GM19239 (cell line): ENCODE measurements around the gene TRPV5.
A peak's percentile ranks its signal among the peaks of the same experiment; 100 is the strongest.

Experiments
- DNase-seq: peaks from one replicate; pipeline ENCODE4 v3.0.0; 2011; ENCODE audit warnings: low spot score; ENCODE audit not compliant: insufficient read length
- FAIRE-seq: peaks from 2 replicates; lab custom pipeline; 2011; peaks lifted over from hg19 to GRCh38; lab: Jason Lieb, UNC

Gene TRPV5

GRCh38 chr7:142890874-142891485, 42.6 kb downstream of the TRPV5 start:
- FAIRE-seq (no peak), DNase-seq (no peak)

- DNase-seq (no peak), FAIRE-seq (no peak)
These were observed 43.7 kb downstream of the TRPV5 start for GRCh38 chr7:142889816-142890215.

GRCh38 chr7:142887282-142888015, 46.1 kb downstream of the TRPV5 start:
- FAIRE-seq (no peak), DNase-seq (no peak)

GRCh38 chr7:142886866-142887265, 46.7 kb downstream of the TRPV5 start:
- FAIRE-seq, result no peak
- no peak for DNase-seq

GRCh38 chr7:142885311-142886230, 48.0 kb downstream of the TRPV5 start, which contains the start of gene TRPV6:
Gene TRPV6 (minus strand): TSS chr7:142885745.
- FAIRE-seq (no peak), DNase-seq (no peak)

- no peak for FAIRE-seq
- DNase-seq, result no peak
These were observed 49.3 kb downstream of the TRPV5 start for GRCh38 chr7:142884286-142884640.

GRCh38 chr7:142883571-142884285, 49.8 kb downstream of the TRPV5 start:
- DNase-seq (no peak), FAIRE-seq (no peak)

- DNase-seq, result no peak
- FAIRE-seq, result no peak
These were observed 50.4 kb downstream of the TRPV5 start for GRCh38 chr7:142883145-142883544.

- no peak for FAIRE-seq
- no peak for DNase-seq
These were observed 51.2 kb downstream of the TRPV5 start for GRCh38 chr7:142882338-142882678.

- FAIRE-seq, result no peak
- DNase-seq, result no peak
These were observed 51.8 kb downstream of the TRPV5 start for GRCh38 chr7:142881586-142882337.

GRCh38 chr7:142880876-142881505, 52.6 kb downstream of the TRPV5 start:
- DNase-seq (peak; percentile 53), FAIRE-seq (peak; percentile 84)

- FAIRE-seq, result no peak
- DNase-seq, result no peak
These were observed 54.5 kb downstream of the TRPV5 start for GRCh38 chr7:142879060-142879459.

- FAIRE-seq, result no peak
These were observed 55.2 kb downstream of the TRPV5 start for GRCh38 chr7:142878315-142878714.

GRCh38 chr7:142876991-142877910, 56.3 kb downstream of the TRPV5 start:
- no peak for DNase-seq
- no peak for FAIRE-seq

More at GRCh38 chr7:142878315-142878714, 55.2 kb downstream of the TRPV5 start:
- no peak for DNase-seq

- DNase-seq (no peak), FAIRE-seq (no peak)
These were observed 57.1 kb downstream of the TRPV5 start for GRCh38 chr7:142876236-142876960.

- no peak for DNase-seq
- no peak for FAIRE-seq
These were observed 58.1 kb downstream of the TRPV5 start for GRCh38 chr7:142875456-142875855.

- DNase-seq (no peak), FAIRE-seq (no peak)
These were observed 58.7 kb downstream of the TRPV5 start for GRCh38 chr7:142874837-142875236.

GRCh38 chr7:142874409-142874808, 59.1 kb downstream of the TRPV5 start:
- no peak for FAIRE-seq
- DNase-seq, result no peak
